BLaER1 treated with 17β-estradiol and CSF1 and Interleukin-3, amounts not matched to agents 10 nM and 100 nM (cell line): ENCODE data around the gene SIM2.
A peak's percentile ranks its signal among the peaks of the same experiment; 100 is the strongest.

Source experiments
- H3K27ac ChIP-seq, 11 experiments: shearing (Covaris generic); formaldehyde crosslinking; 2 replicates each; pipeline ENCODE4 v1.8.1; 2022
- H3K27me3 ChIP-seq, 11 experiments: shearing (Covaris generic); formaldehyde crosslinking; 2 replicates each; pipeline ENCODE4 v1.8.1; 2022
- H3K36me3 ChIP-seq, 11 experiments: shearing (Covaris generic); formaldehyde crosslinking; 2 replicates each; pipeline ENCODE4 v1.8.1; 2022
- H3K4me1 ChIP-seq, 10 experiments: shearing (Covaris generic); formaldehyde crosslinking; 2 replicates each; pipeline ENCODE4 v1.8.1; 2022
- H3K4me2 ChIP-seq, 11 experiments: shearing (Covaris generic); formaldehyde crosslinking; 2 replicates each; pipeline ENCODE4 v1.8.1; 2022
- H3K4me3 ChIP-seq, 10 experiments: shearing (Covaris generic); formaldehyde crosslinking; 2 replicates each; pipeline ENCODE4 v1.8.1; 2022
- H3K9ac ChIP-seq, 11 experiments: shearing (Covaris generic); formaldehyde crosslinking; 2 replicates each; pipeline ENCODE4 v1.8.1; 2022
- H3K9me3 ChIP-seq, 11 experiments: shearing (Covaris generic); formaldehyde crosslinking; replicated peaks in 1 of 11; 2 replicates each; pipeline ENCODE4 v1.8.1; 2022
- H4K20me1 ChIP-seq, 11 experiments: shearing (Covaris generic); formaldehyde crosslinking; 2 replicates each; pipeline ENCODE4 v1.8.1; 2022
- Cebpa-rat ChIP-seq, 11 experiments: shearing (Covaris generic); IDR thresholded peaks; 2 replicates each; pipeline ENCODE4 v1.8.1; 2022

The SIM2 gene

DNA sequence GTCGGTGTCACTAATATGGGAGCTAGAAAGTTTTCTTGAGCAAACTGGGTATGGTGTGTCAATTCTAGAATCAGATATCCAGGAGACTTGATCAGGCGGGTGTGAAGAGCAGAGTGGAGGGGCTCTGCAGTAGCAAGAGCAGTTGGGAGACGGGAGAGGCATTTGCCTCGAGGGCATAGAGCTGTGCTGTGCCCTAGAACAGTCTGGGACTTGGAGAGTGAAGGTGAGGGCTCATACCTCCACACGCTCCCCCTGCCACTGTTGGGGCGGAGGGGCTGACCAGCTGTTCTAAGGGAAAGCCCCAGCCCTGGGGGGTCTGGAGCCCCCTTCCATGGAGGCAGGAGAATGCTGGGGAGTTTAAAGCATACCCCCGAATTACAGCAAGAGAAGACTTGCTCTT, 33.8 kb downstream of the SIM2 start:
- no peaks in the 10 kb centered on the region for H3K36me3 ChIP-seq
- H3K27me3 ChIP-seq: no peaks in the 10 kb centered on the region
- peaks cover 0 to 11% (median 6%) of the 10 kb centered on the region in 10 experiments; a peak in 6 of 20 replicates for H3K4me1 ChIP-seq
- no peaks in the 10 kb centered on the region for H4K20me1 ChIP-seq
- H3K9me3 ChIP-seq: no peaks in the 10 kb centered on the region
- TF ChIP-seq Cebpa-rat (IDR thresholded peaks at IDR 0.05): no peak
- no peak overlapping the region for H3K27ac ChIP-seq
- no peak overlapping the region for H3K4me3 ChIP-seq
- H3K4me2 ChIP-seq: no peak overlapping the region
- no peak overlapping the region for H3K9ac ChIP-seq

DNA sequence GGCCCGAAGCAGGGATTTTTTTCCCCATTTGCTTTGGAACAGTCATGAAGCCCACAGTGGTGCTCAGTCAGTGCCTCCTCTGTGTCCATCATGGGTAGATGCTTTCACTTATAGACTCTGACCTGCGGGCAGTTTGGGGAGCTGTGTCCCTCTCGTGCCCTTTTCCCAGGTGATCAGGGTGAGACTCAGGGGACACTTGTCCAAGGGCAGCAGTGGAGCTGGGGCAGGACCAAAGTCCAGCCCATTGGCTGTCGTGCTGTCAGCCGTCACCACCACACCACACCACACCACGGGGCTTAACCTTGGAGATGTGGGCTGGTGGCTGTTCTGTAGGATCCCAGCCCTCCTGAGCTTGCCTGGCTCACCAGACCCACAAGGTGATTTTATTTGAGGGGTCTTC, 34.9 kb downstream of the SIM2 start:
- H3K36me3 ChIP-seq: no peaks in the 10 kb centered on the region

DNA sequence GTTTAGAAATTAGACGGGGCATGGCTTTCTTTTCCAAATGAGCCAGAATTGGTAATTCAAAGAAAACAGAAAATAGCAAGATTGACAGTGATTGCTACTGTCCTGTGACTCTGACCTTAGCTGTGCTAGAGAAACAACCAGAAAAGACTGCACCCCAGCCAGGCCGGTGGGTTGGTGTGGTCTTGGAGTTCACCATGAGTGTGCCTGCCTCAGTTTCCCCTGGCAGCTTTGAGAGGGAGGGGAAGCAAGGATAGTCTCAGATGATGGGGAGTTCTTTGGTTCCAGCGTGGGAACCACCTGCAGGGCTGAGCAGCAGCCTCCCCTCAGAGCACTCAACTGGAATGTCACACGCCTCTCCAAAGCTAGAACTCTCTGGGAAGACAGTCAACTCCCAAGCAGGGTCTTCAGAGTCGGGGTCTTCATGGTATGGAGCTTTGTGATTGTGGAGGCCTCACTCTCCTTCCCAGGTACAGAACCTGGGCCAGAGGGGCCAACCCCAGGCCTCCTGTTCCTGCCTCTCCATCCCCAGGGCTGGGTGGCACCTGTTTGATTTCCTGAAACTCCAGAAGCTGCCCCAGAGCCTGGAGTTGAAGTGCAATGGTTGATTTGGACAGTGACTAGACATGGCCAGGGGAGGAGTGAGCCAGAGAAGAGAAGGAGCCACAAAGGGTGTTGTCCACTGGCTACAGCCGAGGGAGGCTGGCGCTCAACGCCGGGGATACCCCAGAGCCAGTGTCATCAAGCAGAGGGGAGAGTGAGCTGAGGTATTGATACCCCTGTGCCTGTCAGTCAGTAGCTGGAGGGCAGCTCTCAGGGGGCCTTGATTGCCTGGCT, 35.7 kb downstream of the SIM2 start:
- TF ChIP-seq Cebpa-rat (IDR thresholded peaks at IDR 0.05): no peak

More for the DNA sequence above, 34.9 kb downstream of the SIM2 start:
- Histone ChIP-seq H3K9me3 (no peaks in the 10 kb centered on the region), H3K27ac (no peak overlapping the region), H3K9ac (no peak overlapping the region), H3K4me2 (no peak overlapping the region), H3K4me1 (peaks cover 0 to 4% (median 3%) of the 10 kb centered on the region in 10 experiments; a peak in 6 of 20 replicates), H3K27me3 (no peaks in the 10 kb centered on the region), H4K20me1 (no peaks in the 10 kb centered on the region), H3K4me3 (no peak overlapping the region)
- no peak for TF ChIP-seq Cebpa-rat (IDR thresholded peaks at IDR 0.05)

DNA sequence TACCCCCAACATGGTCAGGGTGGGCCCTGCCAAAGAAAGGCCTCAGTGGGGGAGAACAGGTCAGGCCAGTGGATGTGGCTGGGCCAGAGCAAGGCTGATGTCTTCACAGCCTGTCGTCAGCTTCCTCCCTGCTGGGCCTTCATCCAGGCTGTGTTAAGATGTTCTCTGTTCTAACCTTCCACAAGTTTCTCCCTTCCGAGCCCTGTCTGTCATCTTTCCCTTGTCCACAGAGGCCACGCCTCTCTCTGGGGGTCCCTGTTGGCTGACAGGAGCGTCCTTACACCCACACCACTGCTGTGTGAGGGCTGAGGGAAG, 36.2 kb downstream of the SIM2 start:
- TF ChIP-seq Cebpa-rat (IDR thresholded peaks at IDR 0.05): no peak
- H4K20me1 ChIP-seq: no peaks in the 10 kb centered on the region
- H3K4me3 ChIP-seq: no peak overlapping the region
- peaks cover 0 to 3% (median 0%) of the 10 kb centered on the region in 10 experiments; a peak in 1 of 20 replicates for H3K4me1 ChIP-seq
- no peaks in the 10 kb centered on the region for H3K36me3 ChIP-seq
- H3K27ac ChIP-seq: no peak overlapping the region
- H3K27me3 ChIP-seq: no peaks in the 10 kb centered on the region
- H3K9ac ChIP-seq: no peak overlapping the region
- H3K4me2 ChIP-seq: no peak overlapping the region
- no peaks in the 10 kb centered on the region for H3K9me3 ChIP-seq

More for the DNA sequence above, 35.7 kb downstream of the SIM2 start:
- no peaks in the 10 kb centered on the region for H3K27me3 ChIP-seq
- H3K27ac ChIP-seq: no peak overlapping the region
- H3K4me2 ChIP-seq: no peak overlapping the region
- no peaks in the 10 kb centered on the region for H3K9me3 ChIP-seq
- H3K4me3 ChIP-seq: no peak overlapping the region
- H3K9ac ChIP-seq: no peak overlapping the region
- H3K36me3 ChIP-seq: no peaks in the 10 kb centered on the region
- no peaks in the 10 kb centered on the region for H4K20me1 ChIP-seq
- peaks cover 0 to 3% (median 0%) of the 10 kb centered on the region in 10 experiments; a peak in 1 of 20 replicates for H3K4me1 ChIP-seq

DNA sequence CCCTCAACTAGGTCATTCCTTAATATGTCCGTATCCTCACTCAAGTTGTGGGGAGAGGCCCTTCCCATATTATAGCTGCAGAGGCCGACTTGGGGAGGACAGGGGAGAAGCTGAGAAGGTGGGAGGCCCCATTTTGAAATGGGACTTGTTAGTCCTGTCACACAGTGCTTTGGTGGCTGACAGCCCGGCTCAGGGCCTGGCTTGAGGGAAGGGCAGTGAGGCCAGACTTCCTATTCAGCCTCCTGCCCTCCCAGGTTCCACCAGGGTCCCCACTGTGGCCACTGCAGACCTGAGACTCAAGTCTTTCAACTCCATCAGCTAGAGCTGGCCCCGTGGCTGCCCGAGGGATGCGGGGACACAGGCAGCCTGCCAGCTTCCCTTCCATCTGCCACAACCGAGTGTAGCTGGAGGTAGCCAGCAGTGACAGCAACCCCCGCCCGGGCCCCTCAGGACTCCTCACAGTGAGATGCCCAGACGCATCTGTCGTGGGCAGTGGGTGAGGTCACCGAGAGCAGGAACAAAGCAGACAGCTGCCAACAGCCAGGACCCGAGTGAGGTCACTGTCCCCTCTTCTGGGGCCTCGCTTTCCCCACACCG, 36.9 kb downstream of the SIM2 start:
- H3K27me3 ChIP-seq: no peaks in the 10 kb centered on the region
- H4K20me1 ChIP-seq: no peaks in the 10 kb centered on the region
- TF ChIP-seq Cebpa-rat (IDR thresholded peaks at IDR 0.05): no peak
- no peaks in the 10 kb centered on the region for H3K9me3 ChIP-seq
- H3K4me3 ChIP-seq: no peak overlapping the region
- H3K27ac ChIP-seq: no peak overlapping the region
- H3K9ac ChIP-seq: no peak overlapping the region
- peaks cover 0 to 3% (median 0%) of the 10 kb centered on the region in 10 experiments; a peak in 1 of 20 replicates for H3K4me1 ChIP-seq
- no peaks in the 10 kb centered on the region for H3K36me3 ChIP-seq
- no peak overlapping the region for H3K4me2 ChIP-seq

DNA sequence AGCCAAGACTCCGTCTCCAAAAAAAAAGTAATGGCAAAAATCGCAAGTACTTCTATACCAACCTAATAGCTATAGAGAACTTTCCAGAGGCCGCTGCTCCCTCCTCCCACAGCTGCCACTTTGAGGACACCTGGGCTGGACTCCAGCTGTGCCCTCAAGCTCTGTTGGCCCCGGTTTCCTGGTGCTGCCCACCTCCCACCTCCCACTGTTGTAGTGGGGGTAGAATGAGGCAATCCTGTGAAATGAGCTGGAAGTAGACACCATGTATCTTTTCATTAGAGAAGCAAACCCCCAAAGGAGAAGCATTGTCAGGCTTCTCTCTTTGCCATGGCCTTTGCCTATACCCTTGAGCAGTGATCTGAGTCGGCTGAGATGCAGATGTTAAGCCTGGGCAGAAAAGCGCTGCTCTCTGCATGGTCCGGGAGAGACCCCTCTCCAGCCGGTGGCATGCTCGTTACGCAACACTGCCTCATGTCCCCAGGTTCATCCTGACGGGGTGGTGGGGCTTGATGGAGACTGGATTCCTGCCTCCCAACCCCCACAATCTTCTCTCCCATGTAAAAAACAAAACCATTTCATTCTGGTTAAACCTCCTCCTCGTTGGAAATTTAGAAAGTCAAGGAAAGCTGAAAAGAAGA, 39.7 kb downstream of the SIM2 start:
- H3K9ac ChIP-seq: no peak overlapping the region
- no peaks in the 10 kb centered on the region for H3K9me3 ChIP-seq
- peak overlapping the region in 5 of 11 experiments; percentile 9 to 24 (median 15); a peak in 2 of 22 replicates for H3K4me2 ChIP-seq
- TF ChIP-seq Cebpa-rat (IDR thresholded peaks at IDR 0.05): peak in 2 of 11 experiments; percentile 42 to 72; a peak in 2 of 22 replicates
- H3K27me3 ChIP-seq: no peaks in the 10 kb centered on the region
- no peaks in the 10 kb centered on the region for H3K36me3 ChIP-seq
- no peaks in the 10 kb centered on the region for H4K20me1 ChIP-seq
- H3K4me1 ChIP-seq: peaks cover 0 to 3% (median 0%) of the 10 kb centered on the region in 10 experiments; a peak in 1 of 20 replicates
- no peak overlapping the region for H3K27ac ChIP-seq
- H3K4me3 ChIP-seq: no peak overlapping the region

DNA sequence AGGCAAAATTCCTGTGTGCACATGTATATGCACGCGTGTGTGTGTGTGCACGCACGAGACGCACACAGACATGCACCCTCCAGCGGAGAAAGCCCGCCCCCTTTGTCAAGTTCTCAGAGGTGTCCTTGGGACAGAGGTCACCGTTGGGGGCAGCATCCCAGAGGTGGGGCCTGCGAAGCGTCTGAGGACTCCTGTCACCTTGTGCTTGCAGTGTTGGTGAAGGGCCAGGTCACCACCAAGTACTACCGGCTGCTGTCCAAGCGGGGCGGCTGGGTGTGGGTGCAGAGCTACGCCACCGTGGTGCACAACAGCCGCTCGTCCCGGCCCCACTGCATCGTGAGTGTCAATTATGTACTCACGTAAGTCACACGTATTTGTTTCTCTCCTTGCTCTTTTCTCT, 42.6 kb downstream of the SIM2 start:
- Histone ChIP-seq H4K20me1 (no peaks in the 10 kb centered on the region), H3K36me3 (no peaks in the 10 kb centered on the region), H3K9me3 (no peaks in the 10 kb centered on the region), H3K4me2 (no peak overlapping the region), H3K27me3 (peaks cover 0 to 20% (median 14%) of the 10 kb centered on the region in 11 experiments; a peak in 11 of 22 replicates), H3K9ac (no peak overlapping the region), H3K27ac (no peak overlapping the region), H3K4me1 (peaks cover 0 to 3% (median 0%) of the 10 kb centered on the region in 10 experiments; a peak in 1 of 20 replicates), H3K4me3 (no peak overlapping the region)
- no peak for TF ChIP-seq Cebpa-rat (IDR thresholded peaks at IDR 0.05)

DNA sequence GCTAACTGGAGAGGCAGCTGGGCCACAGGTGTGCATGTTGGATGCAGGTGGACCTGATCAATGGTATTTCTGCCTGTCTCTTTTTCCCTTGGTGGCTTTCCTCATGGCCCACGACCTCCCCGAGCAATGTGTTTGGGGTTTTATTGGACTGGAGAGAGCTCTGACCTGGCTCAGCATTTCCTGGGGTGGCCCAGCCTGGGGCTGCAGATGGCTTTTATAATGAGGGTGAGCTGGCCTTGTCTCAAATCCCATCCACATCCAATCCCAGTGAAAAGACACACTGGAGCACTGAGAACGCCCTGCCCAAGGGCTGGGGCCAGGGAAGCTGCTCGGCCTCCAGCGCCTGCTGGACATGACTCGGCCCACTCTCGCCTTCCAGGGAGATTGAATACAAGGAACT, 44.1 kb downstream of the SIM2 start:
- no peaks in the 10 kb centered on the region for H4K20me1 ChIP-seq
- H3K4me3 ChIP-seq: no peak overlapping the region
- H3K4me1 ChIP-seq: peaks cover 0 to 3% (median 0%) of the 10 kb centered on the region in 10 experiments; a peak in 1 of 20 replicates
- TF ChIP-seq Cebpa-rat (IDR thresholded peaks at IDR 0.05): no peak
- H3K9ac ChIP-seq: no peak overlapping the region
- no peak overlapping the region for H3K4me2 ChIP-seq
- no peak overlapping the region for H3K27ac ChIP-seq
- H3K36me3 ChIP-seq: peaks cover 0 to 1% (median 0%) of the 10 kb centered on the region in 11 experiments; a peak in 2 of 22 replicates
- H3K27me3 ChIP-seq: peaks cover 4 to 35% (median 29%) of the 10 kb centered on the region in 11 experiments; a peak in 21 of 22 replicates
- H3K9me3 ChIP-seq: peaks cover 0 to 7% (median 3%) of the 10 kb centered on the region in 11 experiments; a peak in 8 of 22 replicates

DNA sequence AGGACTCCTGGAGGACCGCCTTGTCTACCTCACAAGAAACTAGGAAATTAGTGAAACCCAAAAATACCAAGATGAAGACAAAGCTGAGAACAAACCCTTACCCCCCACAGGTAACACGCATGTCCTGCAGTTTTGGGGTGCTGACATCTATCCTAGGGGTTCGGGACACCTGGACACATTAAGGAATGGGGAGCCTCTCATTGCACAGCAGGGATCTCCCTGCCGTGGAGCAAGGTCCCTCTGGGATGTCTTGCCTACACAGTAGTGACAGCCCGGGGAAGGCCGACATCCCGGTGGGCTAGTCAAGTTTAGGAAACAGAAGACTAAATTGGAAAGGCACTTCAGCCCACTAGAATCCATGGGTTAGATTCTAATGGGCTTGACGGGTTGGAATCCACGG, 44.5 kb downstream of the SIM2 start:
- no peak for TF ChIP-seq Cebpa-rat (IDR thresholded peaks at IDR 0.05)
- Histone ChIP-seq H3K27ac (no peak overlapping the region), H4K20me1 (no peaks in the 10 kb centered on the region), H3K4me2 (no peak overlapping the region), H3K27me3 (peaks cover 9 to 39% (median 32%) of the 10 kb centered on the region in 11 experiments; a peak in 21 of 22 replicates), H3K4me1 (peaks cover 0 to 3% (median 0%) of the 10 kb centered on the region in 10 experiments; a peak in 1 of 20 replicates), H3K36me3 (peaks cover 0 to 4% (median 0%) of the 10 kb centered on the region in 11 experiments; a peak in 2 of 22 replicates), H3K9me3 (peaks cover 0 to 10% (median 5%) of the 10 kb centered on the region in 11 experiments; a peak in 8 of 22 replicates), H3K9ac (no peak overlapping the region), H3K4me3 (no peak overlapping the region)
